ENCODE results near the gene NRF1. TPM values are rescaled to one million over a fixed set of nuclear protein-coding genes. Genes with fewer than 3 reads are reported as not detected.

Gene NRF1
- total RNA-seq, 1 donor from 2014 or later: 9.1 TPM

DNA sequence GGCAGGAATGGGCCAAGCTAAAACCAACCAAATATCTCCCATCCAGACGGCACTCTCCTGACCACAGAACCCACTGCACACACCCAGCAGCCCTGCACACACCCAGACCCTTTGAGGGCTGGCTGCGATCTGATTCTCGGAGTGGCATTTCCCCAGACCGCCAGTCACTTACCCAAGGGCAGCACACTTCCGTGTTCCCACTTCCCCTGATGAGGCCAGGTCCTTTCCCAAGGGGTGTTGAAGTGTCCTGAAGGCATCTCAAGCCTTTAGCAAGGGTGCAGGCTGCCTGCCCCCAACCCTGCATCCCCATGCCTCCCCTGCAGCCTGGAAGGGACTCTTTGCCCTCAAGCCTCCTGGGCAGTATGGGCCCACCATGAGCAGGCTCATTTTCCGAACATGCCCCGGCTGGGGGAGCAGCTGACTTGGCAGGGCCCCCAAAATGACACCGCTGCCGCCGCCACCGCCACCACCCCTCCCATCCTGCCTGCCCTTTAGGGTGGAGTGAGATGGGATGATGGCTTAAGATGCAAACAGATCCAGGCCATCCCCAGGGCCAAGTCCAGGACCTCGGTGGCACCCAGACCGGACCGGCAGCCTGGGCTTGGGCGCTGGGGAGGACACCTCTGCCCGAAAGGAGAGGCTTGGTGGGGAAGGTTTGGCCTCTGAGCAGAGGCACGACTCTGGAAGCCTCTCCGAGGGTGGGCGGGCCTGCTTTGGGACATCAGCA lies 159.8 kb downstream of the NRF1 start:
- no peak for ATAC-seq

DNA sequence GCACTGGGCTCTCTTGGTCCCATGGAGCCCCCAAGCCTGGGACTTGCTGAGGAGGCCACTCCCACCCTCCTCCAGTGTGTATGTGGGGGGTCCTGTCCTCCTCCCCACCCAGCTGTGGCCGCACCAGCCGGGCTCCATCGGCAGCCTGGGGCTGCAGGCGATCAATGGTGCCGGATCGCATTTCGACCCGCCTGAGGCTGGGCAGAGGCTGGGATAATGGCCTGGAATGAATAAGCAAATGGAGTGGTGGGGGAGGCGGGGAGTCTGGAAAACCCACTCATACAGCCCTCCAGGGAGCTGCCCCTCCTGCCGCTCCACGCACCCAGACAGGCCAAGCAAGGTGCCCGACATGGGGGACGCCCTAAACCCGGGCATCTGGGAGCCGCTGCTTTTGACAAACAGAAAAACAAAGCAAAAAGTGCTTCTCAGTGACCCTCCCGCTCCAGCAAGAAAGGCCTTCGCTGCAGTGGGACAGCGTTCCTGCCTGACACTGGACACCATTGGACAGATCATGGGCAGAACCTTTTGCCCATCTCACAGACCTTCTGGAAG lies 160.5 kb downstream of the NRF1 start:
- ATAC-seq: no peak

DNA sequence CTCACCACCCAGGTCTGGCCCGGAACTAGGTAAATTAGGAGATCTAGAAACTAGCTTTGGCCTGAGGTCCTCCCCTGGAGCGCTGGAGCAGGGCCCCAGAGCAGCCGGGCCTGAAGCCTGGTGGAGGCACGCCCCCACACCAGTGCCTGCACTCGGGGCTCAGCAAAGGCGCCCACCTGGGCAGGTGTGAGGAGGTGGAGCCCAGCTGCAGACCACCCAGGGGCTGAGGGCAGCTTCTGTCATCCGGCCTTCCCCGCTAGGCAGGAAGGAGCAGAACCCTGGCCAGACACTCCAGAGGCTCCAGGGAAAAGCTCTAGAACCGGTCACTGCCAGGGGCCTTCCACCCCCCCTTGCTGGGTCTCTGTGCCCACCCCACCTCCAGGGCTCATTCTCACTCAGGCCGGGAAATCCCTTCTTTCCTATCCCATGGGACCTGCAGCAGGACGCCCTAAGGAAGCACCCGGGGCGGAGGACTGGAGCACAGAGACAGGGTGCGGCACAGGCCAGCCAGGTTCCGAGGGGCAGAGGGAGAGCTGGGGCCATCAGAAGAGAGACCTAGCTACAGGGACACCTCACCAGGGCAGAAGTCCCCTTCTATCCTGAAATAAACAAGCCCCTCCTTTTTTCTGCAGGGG lies 161.2 kb downstream of the NRF1 start:
- ATAC-seq: no peak

DNA sequence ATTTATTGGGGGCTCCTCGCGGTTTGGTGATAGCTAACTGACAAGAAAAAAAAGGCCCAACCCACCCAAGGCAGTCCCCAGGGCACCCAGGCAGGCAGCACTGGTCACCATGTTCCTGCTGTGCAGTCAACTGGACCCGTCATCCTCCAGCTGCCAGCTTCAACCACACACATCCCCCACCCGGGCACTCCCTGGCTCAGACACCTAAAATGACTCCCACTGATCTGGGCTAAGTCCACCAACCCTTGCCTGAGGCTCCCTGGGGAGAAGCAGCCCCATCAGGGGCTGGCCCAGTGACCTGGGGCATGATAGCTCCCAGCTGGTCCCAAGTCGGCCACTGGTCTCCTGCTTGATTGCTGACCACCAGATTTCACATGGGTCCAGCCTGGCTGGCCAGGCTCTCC lies 161.8 kb downstream of the NRF1 start:
- no peak for ATAC-seq

DNA sequence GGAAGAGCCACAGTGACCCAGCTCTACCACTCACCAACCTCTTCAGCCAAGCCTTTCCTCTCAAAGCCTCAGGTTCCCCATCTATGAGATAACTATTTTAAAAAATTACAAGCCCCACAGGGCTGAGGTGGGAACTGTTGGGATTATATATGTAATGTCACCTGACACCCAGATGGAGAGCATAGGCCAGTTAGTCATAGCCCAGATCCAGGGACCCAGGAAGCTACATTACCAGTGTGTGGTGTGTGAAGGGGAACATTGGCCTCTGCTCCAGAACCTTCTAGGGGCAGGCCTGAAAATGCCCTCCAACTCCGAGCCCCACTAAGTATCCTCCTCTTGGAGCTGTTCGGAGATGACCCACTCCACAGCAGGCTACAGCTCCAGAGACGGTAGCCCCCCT lies 162.4 kb downstream of the NRF1 start:
- no peak for ATAC-seq

DNA sequence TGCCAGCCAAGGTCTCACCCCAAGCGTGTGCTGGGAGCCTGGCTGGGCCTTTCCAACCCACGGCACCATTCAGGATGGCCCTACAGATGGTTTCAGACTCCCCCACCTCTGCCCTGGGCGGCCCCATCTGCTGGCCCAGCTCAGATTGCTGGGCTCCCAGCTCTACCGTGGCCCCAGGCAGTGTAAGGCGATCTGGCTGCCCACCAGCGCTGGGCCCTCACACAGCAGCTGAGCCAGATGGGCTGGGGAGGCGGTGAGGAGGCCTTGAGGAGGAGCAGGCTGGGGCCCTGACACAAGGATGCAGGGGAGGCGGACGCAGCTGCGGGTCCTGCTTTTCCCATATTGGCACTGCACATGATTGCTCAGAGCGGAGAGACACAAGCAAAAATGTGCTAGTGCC lies 162.8 kb downstream of the NRF1 start:
- no peak for ATAC-seq

DNA sequence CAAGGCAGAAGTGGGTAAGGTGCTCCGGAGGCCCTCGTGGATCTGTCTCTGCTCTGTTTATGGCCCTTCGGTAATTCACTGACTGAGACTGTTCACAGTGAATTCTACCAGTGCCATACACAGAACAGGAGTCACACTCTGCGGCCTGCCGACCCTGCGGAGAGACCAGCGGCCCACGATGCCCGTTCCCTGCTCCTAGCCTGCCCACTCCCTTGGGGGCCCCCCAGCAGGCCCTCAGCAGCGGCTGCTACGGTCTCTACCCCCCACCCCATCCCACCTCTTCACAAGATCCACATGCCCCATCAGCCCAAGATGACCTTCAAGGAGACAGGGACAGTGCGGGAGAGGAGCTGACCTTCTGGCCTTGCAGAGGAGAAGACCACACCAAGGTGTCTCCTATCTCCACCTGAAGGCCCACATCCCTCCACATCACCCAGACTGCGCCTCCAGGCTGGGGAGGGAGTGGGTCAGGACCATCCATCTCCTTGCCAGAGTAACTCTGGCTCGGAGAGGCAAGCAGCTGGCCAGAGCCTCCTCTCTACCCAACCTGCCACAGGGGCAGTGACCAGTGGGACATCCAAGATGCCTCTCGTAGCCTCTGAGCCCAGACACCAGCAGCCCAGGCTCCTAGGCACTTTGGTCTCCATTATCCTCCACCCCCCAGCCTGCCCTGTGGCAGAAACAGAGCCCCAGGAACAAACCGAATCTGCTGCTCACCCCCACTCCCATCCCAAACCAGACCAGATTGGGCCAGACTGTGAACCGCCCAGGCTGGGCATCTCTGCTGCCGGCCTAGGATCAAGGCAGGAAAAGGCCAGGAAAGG lies 163.6 kb downstream of the NRF1 start:
- ATAC-seq: no peak

DNA sequence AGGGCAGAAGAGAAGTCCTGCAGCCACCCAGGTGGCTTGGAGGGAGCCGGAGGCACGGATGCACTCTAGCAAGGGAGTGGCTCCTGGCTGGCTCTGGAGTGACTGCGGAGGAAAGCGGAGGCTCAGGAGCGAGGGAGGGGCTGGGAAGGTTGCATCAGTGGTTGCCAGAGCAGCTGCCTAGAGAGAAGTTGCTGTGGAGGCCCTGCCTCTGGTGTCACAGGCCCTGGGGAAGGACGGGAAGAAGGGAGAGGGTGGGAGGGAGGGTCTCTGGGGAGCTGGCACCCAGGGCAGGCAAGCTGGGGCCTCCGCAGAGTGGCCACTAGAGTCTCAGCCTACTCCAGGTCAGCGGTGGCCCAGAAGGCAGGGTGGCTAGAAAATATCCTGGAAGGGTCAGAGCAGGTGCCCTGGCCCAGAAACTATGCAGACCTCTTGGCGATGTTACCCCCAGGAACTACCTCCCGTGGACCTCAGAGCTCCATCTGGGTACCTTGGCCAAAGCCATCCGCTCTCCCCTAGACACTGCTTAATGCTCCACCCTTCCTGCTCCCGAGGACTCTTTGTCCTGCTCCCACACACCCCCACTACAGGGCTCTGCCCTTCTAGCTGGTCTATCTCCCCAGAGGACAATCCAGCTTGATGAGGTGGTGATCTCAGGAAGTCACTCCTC lies 164.3 kb downstream of the NRF1 start:
- no peak for ATAC-seq

DNA sequence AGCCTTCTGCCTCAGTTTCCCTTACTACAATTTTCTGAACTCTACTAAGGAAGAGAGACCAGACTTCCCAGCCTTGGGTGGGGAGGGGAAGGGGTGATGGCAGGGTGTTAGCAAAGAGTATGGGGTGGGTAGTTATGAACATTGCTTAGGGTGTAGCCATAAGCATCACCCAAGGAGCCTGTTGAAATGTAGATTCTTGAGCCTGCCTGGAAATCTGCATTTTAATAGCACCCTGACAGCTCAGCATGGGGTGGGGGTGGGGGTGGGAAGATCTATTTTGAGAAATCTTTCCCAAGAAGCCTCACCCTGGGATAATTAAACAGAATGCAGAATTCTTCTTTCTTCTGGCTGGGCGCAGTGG lies 164.8 kb downstream of the NRF1 start:
- ATAC-seq: no peak

DNA sequence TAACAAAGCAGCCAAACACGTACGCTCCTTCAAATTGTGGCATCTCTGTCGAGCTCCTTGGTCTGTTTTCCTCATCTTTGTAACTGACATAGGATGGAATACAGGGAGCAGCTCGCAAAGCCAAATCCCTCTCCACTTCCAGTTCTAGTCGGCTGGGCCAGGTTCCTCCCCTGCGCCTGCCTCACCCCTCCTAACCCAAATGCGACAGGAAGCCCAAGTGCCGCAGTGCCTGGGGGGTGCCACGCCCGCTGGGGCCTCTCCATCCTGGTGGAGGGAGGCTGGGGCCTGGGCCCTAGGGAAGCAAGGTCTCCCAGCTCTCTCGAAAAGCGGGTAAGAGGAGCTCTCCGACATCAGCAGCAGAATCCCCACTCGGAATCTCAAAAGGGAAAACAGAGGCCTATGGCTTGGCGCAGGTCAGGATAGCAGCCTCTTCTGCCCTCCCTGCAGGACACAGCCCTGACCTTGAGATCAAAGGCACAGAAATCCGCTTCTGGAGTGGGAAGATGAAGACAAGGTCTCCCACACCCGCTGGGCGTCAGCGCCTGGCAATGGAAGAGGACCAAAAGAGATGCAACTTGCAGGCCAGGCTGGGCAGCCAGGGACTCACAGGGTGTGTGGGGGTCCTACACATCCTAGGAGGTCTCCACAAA lies 165.8 kb downstream of the NRF1 start:
- ATAC-seq: no peak

DNA sequence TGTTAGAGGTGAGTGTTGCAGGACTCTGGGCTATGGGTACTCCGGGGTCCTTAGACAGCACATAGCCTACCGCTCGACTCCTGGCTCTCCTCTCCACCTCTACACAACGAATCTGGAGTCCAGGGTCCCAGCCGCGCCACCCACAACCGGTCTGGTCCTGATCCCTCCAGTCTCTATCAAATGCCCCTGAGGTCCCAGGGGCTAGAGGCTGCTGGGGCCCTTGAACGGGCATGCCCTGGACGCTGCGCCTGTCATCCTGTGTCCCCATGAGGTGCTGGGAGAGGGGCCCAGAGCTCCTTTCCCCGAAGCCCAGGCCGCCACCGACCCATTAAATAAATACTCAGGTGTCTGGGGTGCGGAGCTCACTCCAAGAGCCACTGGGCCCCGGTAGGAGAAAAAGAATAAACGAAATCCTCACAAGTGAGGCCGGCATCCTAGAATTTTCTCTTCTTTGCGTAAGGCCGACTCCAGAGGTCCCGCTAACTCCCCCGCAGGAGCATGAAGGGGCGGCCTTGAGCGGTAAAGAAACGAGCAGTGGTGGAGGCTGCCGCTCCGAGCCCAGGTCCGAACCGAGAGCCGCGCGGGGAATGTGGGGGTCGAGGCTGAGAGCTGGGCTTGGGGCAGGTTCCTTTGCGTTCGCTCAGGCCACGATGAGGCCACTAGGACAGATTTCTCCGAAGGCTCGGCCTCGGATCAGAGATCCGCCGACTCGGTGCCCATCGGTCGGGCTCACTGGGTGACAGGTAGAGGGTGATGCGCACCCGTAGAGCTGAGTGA lies 166.7 kb downstream of the NRF1 start:
- ATAC-seq: no peak

DNA sequence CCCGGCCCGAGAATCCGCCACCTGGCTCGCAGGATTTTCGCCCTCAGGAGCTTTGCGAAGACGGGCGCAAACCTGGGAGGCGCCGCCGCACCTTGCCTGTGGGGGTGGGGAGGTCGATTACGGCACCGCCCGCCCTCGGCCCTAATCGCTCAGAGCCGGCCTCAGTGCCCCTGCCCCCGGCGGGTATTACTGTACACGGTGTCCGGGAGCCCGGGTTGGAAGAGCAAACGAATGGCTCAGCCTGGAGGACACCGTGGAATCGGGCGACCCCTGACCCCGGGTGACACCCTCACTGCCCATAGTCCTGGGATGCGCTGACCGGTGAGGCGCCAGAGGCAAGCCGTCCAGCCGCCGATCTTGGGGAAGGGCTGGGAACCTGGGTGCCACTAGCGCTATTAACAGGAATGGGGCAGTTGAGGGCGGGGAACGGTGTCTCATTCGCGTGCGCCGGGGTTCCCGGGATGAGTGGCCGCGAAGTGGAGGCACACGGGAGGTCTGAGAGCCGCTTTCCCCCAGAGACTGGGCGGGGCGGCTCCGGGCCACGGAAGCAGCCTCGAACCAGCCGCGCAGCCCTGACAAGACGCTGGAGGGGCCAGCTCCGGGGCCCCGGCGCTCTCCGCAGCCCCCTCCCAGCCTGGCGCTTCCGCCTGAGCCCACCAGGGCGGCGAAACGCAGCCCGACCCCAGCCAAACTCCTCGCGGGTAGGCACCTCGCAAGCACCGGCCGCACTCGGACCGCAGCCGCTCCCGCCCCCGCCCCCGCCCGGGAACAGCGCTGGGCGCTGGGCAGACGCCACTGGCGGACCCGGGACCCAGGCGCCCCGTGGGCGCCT lies 167.5 kb downstream of the NRF1 start:
- peak; percentile 10 for ATAC-seq

DNA sequence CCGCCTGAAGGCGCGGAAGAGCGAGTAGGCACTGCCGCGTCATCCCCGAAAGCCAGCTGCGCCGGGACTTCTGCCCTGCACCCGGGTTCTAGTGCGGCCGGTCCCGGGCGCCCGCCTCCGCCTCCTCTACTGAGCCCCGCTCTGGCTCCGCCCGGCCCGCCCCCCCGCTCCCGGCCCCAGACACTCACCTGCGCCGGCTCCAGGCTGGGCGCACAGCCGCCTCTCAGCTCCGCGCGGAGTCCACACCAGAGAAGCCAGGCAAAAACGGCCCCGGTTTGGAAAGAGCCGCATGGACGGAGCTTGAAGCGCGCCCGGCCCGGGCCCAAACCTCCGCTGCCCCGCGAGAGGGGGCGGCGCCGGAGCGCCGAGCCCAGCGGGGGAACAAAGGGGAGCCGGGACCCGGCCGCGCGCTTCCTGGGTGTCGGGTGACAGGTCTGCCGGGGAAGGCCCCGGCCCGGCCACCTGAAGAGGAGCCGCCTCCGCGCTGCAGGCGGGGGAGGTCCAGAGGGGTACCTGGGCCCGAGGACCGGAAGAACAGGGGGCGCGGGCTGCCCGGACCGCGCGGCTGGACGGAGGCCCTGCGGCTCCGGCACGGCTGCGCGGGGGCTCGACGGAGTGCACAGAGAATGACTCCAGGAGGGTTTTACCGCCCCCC lies 168.2 kb downstream of the NRF1 start:
- ATAC-seq: peak; percentile 75

DNA sequence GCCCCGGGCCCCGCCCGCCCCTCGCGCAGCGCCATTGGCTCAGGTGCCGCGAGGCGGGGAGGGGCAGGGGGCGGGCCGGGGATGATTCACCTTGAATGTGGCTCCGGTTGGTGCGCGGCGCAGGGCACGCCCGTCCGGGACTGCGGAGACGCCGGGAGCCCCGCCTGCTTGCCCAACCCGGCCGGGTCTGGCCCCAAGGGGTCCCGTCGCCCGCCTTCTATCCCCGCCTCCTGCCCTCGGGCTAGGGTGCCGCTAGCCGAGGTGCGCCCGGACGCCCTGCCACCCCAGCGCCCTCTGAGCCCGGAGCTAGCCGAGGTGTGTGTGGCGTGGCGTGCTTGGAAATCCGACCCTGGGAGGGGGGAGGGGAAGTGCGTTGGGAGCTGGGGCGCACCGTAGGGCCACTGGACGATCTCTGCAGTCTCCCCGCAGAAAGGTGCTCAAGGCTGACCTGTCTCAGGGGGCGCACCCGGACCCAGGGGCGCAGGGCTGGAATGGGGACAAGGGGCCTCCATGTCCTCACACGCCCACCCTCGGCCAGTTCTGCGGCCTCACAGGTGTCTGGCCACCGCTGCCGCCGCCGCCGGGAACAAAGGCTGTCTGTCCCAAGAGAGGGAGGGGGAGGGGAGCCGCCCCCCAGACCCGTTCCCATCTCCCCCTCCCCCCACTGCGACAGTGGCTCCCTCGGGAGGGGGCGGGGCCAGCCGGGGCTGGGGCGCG lies 168.9 kb downstream of the NRF1 start:
- peak; percentile 92 for ATAC-seq

DNA sequence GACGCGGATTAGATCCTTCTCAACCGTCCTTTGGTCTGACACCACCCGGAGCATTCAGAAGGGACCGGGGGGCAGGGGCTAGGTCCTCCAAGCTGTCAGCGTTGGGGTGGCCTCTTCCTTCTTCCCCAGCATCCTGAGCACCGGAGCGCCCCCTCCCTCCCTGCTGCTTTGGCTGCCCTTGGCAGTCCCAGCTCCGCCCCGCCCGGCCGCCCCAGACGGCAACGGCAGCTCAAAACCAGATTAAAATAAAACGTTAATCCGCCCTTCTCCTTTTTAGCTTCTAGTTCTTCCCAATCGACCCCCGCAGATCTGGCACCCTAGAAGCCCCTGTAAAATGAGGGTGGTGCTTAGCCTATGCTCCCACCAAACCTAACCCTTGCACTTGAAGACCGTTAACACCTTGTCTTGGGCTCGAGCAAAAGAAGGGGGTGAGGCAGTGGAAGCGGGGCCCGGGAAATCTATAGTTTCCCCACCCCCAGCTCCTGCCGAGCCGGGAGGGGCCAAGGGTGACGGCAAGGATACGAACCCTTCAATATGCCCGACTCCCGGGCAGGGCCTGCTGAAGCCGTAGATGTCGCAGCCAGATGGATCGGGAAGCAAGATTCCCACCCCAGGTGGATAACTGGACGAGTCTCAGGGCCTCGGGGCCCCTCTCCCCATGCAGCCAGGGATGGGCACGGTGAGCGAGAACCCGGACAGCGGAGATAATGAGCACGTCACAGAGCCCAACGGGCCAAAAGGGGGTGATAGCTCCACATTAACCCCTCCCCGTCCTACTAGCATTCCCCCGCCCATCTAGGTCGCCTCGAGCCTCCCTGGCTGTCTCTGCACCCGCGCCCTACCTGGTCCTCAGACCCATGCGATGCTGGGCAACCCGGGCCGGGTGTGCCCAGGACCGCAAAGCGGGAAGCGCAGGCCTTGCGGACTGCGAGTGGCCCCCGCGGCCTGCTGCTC lies 169.7 kb downstream of the NRF1 start:
- ATAC-seq: no peak

DNA sequence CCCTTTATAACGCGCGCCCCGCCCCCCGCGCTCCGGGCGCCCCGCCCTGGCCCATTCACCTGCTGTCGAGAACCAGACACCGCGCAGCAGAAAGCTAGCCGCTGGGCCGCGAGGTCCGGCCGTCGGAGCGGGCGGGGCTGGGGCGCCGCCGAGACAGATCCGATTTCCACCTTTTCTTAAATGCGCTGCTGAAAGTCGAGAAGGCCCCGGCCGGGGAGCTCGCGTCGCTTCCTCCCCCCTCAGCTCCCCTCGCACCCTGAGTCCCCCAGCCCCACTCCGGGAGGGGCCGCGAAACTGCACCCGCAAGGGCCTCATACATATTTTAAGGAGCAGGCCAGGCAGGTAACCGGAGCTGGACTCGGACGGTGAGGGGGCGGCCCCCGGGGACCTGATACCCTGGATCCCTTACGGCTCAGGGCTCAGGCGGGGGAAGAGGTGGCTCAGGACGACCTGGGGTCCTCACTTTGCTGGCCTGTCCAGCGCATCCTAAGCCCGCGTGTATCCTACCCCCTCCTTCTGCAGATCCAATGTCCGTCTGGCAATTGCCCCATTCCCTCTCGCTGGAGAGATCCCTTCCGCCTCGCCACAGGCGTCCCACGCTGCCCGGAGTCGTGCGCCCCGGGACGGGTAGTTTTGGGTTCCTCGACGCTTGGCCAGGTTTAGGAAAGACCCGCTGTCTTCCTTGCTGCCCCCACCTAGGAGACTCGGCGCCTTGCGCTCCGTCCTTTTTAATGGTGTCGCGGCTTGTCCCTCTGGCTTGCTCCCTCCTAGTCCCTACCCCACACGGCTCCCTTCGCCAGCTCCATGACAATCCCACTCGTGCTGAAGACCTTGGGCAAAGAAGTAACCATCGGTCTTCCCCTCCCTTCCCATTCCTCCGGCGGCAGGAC lies 170.7 kb downstream of the NRF1 start:
- ATAC-seq: no peak

Measured in esophagus mucosa (tissue), 1 donor.